ENCODE data around the gene UBE2H.
A peak's percentile ranks its signal among the peaks of the same experiment; 100 is the strongest.
"Not testable (repeated sequence)": the region's sequence is repeated elsewhere in the genome, so short reads cannot be mapped to it uniquely, and the experiment has no call there.

UBE2H gene

DNA sequence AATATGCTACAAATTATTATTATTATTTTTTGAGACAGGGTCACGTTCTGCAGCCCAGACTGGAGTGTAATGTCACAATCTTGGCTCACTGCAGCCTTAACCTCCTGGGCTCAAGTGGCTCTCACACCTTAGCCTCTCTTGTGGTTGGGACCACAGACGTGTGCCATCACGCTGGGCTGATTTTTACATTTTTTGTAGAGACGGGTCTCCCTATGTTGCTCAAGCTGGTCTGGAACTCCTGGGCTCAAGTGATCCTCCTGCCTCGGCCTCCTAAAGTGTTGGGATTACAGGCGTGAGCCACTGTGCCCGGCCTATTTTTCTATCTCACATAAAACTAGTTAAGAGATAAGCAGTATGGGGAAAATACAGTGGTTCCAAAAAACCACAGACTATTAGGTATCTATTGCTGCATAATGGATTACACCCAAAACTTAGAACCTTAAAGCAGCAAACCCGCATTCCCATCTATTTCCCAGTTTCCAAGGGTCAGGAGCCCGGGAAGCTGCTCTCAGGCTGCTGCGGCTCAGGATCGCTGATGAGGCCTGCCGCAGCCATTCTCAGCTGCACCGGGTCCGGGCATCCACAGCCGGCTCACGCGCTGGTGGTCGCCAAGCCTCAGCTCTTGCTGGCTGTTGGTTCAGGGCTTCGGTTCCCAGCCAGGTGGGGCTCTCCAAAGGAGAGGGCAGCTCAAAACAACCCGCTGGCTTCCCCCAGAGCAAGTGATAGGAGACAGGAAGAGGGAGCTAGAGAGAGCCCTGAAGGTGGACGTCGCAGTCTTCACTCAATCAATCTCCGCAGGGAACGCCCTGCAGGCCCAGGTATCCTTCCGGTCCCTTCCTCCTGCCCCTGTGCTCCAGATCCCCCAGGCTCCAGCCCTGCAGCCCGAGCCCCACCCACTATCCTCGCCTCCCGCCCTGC lies 128.2 kb downstream of the UBE2H start:
- DNase-seq = peak in 24 of 56 donors; percentile 6 to 81 (median 38)

DNA sequence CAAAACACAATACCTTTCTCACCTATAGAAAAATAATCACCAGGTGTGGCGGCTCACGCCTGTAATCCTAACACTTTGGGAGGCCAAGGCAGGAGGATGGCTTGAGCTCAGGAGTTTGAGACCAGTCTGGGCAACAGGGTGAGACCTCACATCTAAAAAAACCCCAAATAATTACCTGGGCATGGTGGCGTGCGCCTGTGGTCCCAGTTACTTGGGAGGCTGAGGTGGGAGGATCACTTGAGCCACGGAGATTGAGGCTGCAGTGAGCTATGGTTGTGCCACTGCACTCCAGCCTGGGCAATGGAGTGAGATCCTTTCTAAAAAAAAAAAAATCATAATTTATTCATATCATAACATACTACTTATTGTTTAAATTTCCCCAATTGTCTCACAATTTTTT lies 129.6 kb downstream of the UBE2H start:
- DNase-seq = not testable (repeated sequence)

DNA sequence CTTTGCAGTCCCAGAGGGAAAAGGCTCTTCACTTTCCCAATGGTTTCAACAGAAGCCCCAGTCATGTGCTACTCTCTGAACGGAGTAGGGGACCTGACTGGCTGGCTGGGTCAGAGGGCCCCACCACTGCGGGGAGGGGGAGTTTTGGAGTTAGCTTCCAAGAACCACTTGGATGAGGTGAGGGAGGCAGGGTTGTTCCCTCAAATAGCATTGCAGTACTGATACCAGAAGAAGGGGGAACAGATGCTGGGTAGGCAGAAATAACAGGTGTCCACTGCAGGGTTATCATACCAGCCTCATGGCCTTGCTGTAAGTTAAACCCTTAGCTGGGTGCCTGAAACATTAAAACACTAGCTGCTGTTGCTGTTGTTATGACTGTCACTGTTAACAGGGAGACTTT lies 131.3 kb downstream of the UBE2H start:
- no peak for DNase-seq

DNA sequence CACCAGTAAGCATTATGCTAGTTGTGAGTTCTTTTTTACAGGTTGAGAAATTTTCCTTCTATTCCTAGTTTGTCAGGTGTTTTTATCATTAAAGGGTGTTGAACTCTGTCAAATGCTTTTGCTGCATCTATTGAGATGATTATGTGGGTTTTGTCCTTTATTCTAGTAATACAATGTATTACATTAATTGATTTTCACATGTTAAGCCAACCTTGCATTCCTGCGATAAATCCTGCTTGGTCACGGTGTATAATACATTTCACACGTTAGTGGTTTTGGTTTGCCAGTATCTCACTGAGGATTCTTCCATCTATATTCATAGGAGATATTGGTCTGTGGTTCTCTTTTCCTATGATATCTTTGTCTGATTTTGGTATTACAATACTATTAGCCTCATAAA lies 136.0 kb downstream of the UBE2H start:
- no peak for DNase-seq

DNA sequence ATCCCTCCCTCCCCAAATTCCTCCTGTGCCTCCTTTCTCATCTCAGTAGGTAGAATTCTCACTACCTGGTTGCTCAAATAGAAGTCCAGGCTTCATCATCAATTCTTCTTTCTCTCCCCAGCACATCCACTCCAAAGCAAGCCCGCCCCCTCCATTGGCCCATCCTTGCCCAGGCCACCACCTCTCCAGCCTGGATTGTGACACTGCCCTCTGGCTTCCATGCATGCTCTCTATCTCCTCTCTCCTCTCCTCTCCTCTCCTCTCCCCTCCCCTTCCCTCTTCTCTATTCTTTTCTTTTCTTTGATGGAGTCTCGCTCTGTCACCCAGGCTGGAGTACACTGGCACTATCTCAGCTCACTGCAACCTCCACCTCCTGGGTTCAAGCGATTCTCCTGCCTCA lies 144.9 kb downstream of the UBE2H start:
- no peak for DNase-seq

DNA sequence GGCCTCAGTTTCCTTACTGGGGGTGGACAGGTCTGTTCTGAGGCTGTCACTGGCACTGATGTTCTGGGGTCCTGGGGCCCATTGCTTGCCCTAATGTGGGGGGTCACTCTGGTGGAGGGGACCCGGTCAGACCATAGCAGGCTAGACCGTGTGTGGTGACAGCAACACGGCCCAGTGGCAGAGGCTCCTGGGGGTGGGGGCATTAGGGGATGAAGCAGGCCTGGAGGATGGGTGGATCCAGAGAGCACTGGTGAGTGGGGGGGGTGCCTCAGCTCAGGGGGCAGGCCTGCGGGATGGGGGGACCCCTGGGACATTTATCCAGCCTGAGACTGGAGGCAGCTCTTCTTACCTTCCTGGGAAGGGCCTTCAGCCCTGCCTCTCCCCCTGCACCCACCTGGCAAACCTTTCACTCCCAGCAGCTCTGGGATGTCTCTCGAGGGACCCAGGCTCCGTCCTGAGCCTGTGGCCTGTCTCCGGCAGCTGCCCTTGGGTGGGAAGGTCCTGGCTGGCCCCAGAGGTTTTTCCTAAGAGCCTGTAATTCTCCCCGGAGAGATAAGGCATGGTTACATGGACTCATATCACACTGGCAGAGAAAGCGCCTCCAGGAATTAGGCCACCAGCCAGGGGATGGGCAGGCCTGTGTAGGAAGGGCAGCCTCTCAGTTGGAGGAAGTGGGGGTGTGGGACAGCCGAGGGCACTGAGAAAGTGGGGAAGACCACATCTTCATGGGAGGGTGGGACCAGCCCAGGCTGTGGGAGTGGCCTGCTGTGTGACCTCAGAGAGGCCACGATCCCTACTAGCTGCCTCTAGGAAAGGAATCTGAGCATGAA lies 147.7 kb downstream of the UBE2H start:
- DNase-seq = no peak

DNA sequence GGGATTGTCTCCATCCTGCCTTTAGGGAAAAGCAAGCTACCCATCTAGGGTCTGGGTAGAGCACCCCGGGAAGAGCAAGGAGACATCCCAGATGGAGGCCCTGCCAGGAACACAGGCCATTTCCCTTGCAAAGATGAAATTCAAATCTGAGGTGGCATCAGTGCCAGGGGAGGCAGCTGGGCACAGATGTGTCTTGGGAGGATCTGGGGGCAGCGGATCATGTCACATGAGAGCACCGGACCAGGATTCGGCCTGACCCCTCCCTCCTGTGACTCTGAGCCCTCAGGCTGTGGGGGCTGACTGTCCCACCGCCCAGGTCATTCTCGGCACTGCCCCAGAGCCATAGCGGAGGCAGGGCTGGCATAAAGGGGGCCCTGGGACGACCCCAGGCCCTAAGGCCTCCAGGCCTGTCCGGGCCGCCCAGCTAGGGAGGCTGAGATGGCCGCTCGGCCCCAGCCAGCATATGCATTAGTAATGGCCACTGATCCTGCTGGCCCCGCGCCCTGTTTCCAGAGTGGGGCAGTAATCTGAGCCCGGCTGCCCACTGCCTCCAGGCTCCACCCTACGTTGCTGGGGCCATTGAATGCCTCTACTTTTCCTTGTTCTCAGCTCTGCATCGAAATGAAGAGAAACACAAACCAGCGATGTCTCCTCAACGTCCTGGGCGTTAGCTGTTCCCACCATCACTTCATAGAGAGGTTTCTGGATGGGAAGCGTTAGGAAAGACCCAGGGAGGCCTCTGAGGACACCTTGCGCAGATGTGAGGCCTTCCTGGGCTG lies 148.5 kb downstream of the UBE2H start:
- DNase-seq = no peak

DNA sequence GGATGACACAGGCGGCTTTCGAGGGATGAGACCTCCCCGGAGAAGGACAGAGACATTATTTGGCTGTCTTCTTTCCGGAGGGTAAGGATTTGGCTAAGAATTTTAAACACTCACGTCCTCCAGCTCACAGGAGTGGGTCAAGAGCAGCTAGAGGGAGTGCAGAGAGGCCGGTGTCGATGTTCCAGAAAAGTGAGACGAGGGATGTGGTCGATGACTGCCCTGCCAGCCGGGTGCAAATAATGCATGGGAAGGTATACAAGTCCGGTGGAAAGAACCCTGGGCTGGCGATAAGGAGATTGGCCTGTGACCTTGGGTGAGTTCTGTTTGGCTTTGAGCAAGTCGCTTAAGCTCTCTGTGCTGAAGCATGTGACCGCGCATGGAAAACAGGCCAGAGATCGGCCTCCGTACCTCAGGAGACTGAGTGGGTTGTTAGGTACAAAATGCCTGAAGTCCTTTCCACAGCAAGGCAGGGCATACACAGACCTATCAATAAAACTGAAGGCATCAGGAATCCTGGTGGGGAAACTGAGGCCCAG lies 149.1 kb downstream of the UBE2H start:
- no peak for DNase-seq

DNA sequence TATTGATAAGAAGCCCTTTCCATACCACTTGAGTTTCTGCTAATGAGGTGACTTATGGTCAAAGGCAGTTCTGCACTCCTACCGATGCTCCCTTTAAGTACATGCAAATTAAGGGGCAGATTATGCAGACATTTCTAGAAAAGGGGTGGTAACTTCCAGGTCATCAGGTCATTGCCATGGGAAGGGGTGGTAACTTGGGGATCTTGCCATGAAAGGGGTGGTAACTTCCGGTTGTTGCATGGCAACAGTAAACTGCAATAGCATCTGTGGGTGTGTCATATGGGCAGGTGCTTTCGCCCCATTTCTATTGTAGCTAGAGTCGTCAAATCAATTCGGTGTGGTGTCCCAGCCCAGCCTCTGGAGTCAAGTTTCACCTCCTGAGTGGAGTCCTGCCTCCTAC lies 150.9 kb downstream of the UBE2H start:
- no peak for DNase-seq

DNA sequence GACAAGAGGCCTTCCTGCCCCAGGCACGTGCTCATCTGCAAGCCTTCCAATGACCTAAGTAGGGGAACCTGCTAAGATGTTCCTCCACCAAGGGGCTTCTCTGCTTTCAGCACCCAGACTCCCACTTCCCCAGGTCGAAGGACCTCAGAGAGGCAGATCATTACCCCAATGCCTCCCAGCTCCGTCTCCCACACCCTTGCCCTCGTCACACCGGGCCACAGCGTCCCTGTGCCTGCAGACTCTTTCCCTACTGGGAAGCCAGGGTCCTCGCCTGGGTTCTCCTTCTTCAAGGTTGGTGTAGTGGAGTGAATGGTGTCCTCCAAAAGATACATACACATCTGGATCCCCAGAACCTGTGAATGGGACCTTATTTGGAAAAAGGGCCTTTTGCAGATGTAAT lies 151.9 kb downstream of the UBE2H start:
- no peak for DNase-seq

DNA sequence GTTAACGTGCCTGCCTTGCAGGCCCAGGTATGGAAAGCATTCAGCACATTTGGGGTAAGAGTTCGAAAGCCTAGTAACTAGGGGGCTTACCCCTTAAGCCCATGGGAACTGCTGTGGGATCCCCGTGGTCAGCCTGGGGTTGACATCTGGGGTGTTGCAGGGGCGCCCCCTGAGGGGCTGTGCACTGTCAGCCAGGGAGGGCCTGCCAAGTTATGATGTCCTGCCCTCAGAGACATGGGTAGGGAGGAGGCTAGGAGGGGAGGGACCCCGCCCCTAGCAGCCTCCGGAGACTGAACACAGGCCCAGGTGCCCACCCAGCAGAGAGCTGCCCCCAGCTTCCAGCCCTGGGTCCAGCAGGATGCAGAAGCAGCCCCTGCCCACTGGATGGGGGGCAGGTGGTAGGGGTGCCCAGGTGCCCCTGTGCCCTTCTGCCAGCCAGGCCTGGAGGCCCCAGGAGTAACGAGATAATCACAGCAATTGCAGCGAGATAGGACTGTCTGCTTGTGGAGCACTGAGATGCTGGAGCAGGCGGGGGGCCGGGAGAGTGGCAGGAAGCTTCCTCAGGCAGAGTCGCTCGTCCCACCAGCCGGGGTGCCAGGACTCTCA lies 153.3 kb downstream of the UBE2H start:
- no peak for DNase-seq

DNA sequence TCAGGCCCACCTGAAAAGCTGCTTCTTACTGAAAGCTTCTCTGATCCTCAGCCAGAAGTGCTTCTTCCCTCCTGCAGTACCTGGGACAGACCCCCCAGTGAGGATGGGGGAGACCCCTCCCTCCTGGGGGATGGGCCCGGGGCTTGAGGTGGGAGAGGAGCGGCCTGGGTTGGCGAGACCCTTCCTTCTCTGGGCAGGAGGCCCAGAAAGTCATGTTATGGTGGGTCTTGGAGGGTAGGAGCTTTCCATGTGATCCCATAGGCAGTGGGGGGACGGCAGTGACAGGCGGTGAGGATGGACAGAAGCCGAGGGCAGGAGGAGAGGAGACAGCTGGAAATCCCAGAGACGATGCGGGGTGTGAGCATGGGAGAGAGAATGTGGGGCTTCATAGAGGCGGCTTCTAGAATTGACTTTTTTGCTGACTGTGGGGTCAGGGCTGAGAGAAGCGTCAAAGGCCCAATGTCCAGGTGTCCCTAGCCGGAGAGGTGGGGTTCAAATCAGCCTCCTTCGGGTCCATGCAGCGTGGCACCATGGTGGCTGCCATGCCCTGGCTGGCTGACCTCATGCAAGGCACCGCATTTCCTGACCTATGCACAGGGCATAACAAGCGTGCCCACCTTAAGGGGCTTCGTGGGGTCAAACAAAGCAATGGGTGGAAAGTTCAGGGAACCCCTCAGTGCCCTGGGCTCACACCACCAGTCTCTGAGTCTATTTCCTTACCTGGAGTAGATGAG lies 154.0 kb downstream of the UBE2H start:
- no peak for DNase-seq

DNA sequence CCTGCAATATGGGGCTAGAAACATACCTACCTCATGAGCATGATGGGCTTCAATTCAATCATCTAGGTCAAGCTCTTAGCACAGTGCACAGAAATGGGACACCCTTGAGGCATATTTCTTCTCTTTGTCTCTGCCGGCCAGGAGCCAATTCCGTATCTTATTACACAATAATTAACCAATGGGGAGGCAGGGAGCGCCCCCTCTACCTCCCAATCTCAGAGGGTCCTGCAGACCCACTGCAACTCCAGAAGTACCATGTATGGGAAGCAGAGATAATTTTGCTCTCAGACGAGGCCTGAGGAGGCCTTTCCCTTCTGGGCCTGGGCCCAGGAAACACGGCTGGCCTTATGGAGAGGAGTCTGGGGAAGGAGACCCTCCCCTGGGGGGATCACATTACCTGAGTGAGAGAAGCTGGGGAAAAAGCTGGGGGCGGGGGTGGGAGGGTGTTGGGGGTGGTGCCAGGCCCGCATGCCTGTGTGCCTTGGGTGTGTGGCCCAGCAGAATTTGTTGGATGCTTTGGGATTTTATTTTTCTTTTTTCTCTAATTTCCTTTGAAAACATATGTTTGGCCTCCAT lies 155.5 kb downstream of the UBE2H start:
- DNase-seq = no peak

DNA sequence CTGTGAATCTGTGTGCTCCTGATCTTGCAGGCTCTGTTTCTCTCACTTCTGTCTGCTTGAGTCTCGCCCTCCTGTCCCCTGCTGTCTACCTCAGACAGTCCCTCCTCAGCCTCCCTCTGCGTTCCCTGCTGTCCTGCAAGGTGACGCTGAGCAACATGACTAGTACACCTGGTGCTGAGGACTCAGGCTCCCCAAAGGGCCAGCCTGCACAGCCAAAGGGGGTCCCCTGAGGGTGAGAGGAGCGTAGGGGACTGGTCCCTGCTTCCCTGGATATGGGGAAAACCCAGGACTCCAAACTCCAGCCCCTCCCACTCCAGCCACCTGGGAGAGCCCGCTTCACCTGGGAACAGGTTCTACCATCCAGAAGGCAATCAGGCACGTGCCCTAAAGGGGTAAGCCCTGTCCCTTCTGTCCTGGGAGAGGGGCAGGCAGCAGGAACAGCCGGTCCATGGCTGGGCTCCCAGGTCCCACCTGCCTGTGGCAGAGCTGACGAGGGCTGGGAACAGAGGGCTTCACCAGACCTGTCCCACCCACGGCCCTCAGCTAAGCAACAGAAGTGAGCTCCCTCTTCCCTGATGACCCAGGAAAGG lies 156.5 kb downstream of the UBE2H start:
- no peak for DNase-seq

DNA sequence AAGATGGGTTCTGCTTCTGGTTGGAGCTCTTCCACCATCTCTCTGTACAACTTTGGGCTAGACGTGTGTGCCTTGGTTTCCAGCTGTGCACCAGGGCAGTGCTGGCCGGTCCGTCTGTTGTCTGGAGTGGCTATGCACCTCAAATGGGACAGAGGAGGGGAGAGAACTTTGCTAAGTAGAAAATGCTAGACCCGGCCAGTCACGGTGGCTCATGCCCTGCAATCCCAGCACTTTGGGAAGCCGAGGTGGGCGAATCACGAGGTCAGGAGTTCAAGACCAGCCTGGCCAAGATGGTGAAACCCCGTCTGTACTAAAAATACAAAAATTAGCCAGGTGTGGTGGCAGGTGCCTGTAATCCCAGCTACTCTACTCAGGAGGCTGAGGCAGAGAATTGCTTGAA lies 158.3 kb downstream of the UBE2H start:
- DNase-seq = not testable (repeated sequence)

DNA sequence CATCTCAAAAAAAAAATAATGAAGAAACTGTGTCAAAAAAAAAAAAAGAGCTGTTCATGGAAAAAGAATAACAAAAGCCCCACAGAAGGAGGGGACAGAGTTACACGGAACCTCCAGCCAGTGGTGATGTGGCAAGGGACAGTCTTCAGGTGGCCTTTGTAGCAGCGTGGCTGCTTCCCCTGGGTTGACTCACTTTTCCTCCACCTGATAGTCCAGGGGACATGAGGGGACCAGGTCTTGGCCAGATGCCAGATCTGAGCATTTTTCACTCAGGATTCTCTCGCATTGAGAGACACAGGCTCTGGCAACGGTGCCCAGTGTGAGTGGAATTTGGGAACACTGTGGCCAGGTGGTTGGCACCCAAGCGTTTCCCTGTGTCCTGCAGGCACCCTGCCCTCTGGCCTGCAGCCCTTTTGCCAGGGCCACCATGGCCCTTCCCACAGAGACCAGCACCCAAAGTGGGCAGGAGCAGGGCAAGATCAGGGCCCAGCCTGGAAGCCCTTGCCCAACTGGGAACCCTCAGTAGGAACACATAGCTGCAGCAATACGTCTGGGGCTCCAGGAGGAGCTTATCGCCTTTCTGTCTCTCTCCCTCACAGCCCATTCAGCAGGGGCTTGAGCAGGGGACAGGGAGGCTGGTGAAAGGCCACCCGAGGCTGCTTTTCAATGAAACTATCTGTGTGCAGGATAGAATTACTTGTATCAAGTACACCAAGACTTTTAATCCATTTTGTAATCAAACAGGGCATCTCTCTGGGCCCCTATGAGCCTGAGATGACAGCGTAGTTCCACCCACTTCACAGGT lies 159.1 kb downstream of the UBE2H start:
- DNase-seq = no peak

DNA sequence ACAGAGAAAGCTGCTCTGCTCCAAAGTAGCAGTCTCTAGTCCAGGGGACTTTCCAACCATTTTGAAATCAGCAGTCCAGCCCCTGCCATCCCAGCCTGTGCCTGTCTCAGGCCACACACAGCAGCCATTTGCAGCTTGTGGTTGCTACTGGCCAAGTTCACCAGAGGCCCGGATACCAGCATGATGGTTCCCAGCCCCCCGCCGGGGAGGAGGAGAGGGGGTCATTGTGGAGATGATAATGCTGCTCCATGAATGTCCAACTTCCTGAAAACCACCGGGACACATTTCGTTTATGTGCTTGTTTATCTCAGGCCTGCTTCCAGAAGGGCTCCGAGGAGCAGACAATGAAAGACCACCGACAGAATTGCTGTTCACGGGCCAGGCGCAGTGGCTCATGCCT lies 160.0 kb downstream of the UBE2H start:
- no peak for DNase-seq

DNA sequence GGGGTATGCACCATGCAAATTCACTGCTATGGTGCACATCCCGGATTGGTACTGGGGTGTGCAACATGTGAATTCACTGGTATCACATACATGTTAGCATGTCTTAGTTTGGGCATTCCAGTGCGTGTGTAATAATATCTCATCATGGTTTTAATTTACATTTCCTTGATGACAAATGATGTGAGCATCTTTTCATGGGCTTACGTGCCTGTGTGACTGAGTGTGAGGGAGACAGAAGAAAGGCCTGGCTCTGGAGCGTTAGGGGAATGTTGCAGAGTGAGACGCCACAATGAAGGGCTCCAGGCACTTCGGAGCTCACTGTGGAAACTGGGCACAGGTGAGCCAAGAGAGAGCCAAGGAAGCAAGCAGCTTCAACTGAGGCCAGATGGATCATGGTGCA lies 162.6 kb downstream of the UBE2H start:
- no peak for DNase-seq

DNA sequence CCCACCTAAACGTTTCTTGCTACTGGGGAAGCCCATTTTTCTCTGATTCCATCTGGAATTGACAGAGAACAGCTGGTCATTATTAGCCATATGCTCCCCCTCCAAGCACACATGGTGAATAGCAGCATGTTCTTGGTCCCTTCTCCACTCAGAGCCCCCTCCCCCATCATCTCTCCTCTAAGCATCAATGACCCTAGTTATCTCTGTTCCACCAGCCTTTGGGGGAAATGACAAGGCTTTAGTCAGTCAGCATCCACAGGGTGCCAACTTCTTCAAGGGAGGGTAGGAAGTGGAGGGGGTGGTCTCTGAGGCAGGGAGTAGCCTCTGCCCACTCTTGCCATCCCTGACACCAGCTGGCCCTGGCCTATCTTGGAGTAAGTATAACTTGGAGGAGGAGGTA lies 163.1 kb downstream of the UBE2H start:
- DNase-seq = no peak

Measured in nucleus accumbens (tissue), 56 donors.